Epithelial cell of esophagus (primary cell): ENCODE measurements around the gene TFDP1.
"Not testable (repeated sequence)": the region's sequence is repeated elsewhere in the genome, so short reads cannot be mapped to it uniquely, and the experiment has no call there.

Experiments used
- DNase-seq: peaks from one replicate; pipeline ENCODE4 v3.0.0; 2010; ENCODE audit warnings: low read depth
- H3K4me3 ChIP-seq: 2 replicates; pipeline ENCODE4 v1.5.1; 2011; ENCODE audit warnings: mild to moderate bottlenecking, low read length, control low read depth
- CTCF ChIP-seq: IDR thresholded peaks from 2 replicates; pipeline ENCODE4 v1.5.1; 2011; ENCODE audit warnings: low read depth, mild to moderate bottlenecking, low read length, control low read depth, inconsistent platforms; ENCODE audit not compliant: insufficient read depth; ENCODE audit errors: missing control alignments

Gene TFDP1

DNA sequence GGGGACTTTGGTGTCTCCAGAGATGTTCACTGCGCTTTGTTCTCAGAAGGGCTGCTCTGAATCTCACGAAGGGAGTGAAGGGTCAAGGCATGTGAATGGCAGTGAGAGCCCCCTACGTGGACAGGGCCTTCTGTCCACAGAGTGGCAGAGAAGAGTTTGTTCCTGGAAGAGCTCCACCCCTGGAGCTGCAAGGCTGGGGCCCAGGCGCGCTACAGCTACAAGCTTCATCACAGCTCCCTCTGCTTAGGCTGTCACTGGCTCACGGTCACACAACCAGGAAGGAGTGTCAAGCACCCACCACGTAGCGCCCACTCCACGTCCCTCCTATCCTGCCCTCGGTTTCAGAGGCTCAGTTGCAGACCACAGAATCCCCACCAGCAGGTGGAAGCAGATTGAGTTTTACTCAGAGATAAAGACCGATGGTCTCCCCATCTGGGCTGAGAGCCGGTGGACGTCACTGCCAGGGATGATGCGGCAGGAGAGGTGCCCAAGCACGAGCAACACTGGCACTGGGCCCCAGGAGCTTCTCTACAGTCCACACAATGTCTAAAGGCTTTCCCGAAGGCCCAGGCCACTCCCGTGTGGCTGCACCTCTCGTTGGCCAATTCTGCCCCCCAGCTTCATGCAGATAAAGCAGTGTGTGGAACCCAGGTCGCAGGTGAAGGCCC, 23.0 kb upstream of the TFDP1 start:
- TF ChIP-seq CTCF = no peak
- no peak overlapping the region for H3K4me3 ChIP-seq
- DNase-seq = no peak

DNA sequence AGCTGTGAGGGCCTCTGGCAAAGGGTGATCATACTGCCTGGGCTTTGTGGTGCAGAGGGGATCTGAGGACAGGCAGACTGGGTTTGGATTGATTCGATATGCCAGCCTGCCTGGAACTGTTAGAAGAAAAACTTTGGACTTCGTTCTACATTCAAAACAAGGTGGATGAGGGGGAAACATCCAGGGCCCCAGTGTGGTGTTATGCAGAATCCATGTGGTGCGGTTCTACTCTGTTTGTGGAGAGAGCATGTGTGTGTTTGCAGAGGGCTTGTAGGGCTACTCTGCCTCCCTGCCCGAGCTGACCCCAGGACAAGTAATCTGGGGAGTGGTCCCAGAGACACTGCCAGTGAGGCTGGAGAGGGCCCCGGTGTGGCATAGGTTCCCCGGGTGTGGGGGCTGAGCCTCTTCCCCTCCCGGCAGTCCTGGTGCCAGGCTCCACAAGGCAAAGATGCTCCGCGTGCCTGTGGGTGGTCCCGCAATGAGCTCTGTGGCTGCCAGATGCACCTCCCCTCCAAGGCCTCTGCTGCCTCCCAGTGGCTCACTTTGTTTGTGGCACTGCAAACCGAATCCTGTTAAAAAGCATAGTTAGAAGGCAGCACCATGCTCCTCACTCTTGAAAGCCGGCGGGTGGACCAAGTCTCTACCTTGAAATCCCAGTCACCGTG, 22.3 kb upstream of the TFDP1 start:
- TF ChIP-seq CTCF = peak; percentile 75
- peak; percentile 57 for DNase-seq
- H3K4me3 ChIP-seq = no peak overlapping the region

- no peak for DNase-seq
- TF ChIP-seq CTCF = no peak
- no peak overlapping the region for H3K4me3 ChIP-seq
These were observed 21.7 kb upstream of the TFDP1 start for GRCh38 chr13:113562844-113563243.

DNA sequence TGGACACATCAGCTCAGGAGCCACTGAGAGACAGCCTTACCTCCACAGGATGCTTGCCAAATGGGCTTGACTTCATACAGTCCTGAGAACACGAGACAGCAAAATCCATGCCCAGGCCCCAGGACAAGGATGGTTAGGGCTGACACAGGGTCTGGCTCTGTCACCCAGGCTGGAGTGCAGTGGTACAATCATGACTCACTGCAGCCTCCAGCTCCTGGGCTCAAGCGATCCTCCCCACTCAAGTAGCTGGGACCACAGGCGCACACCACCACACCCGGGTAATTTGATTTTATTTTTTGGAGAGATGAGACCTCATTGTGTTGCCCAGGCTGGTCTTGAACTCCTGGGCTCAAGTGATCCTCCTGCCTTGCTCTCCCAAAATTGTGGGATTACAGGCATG, 21.0 kb upstream of the TFDP1 start:
- H3K4me3 ChIP-seq, DNase-seq: not testable (repeated sequence)

- no peak for DNase-seq
- TF ChIP-seq CTCF = no peak
- no peak overlapping the region for H3K4me3 ChIP-seq
These were observed 20.1 kb upstream of the TFDP1 start for GRCh38 chr13:113564331-113565023.

DNA sequence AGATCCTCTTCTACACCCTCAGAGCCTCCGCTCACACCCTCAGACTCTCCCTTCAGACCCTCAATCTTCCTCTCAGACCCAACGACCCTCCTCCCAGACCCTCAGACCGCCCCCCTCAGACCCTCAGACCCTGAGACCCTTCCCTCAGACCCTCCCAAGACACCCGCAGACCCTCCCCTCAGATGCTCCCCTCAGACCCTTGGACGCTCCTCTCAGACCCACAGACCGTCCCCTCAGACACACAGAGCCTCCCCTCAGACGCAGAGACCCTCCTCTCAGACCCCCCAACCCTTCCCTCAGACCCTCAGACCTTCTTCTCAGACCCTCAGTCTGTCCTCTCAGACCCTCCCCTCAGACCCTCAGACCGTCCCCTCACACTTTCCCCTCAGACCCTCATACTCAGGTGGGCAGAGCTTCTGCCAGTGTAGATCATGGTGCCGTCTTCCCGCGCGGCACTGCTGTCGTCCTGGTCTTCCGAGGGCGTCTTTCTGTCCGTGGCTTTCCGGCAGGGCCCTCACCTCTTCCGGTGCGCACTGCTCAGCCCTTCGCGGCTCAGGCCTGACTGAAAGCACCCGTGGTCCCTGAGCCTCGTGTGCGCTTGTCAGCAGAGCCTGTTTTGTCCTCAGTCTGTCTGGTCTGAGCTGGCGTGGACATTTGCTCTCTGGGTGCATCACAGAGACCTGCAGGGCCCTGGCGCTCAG, 18.9 kb upstream of the TFDP1 start:
- no peak for DNase-seq
- H3K4me3 ChIP-seq = no peak overlapping the region
- TF ChIP-seq CTCF = no peak

GRCh38 chr13:113566227-113566561, 18.4 kb upstream of the TFDP1 start:
- no peak overlapping the region for H3K4me3 ChIP-seq
- no peak for TF ChIP-seq CTCF
- DNase-seq = no peak
